Stimulated activated CD4-positive, alpha-beta T cell treated with anti-CD3 and anti-CD28 coated beads, Interleukin-2, amount 100 ng/mL, for 48 hours (primary cell): ENCODE results near the gene SNAPC2.
"Not testable (repeated sequence)": the region's sequence is repeated elsewhere in the genome, so short reads cannot be mapped to it uniquely, and the experiment has no call there.

Experiments used
- DNase-seq, 2 donors: peaks; one replicate each; pipeline ENCODE4 v3.0.0-alpha.2; 2020

Gene SNAPC2

GRCh38 chr19:7910321-7911161 is 9.6 kb upstream of the SNAPC2 start:
- DNase-seq: no peak

- no peak for DNase-seq
These were observed 8.5 kb upstream of the SNAPC2 start for GRCh38 chr19:7911508-7912143.

GRCh38 chr19:7912144-7912696 is 7.9 kb upstream of the SNAPC2 start:
- no peak for DNase-seq

GRCh38 chr19:7912697-7913564 is 7.2 kb upstream of the SNAPC2 start:
- no peak for DNase-seq

GRCh38 chr19:7913652-7914051 is 6.5 kb upstream of the SNAPC2 start:
- DNase-seq: no peak

- DNase-seq: no peak
These were observed 6.0 kb upstream of the SNAPC2 start for GRCh38 chr19:7914099-7914498.

GRCh38 chr19:7914598-7915045 is 5.5 kb upstream of the SNAPC2 start, which contains the start of gene TGFBR3L:
Gene TGFBR3L, plus strand, starts transcription at chr19:7914830.
- no peak for DNase-seq

GRCh38 chr19:7915250-7916102 is 4.7 kb upstream of the SNAPC2 start:
- no peak for DNase-seq

GRCh38 chr19:7916103-7916954 is 3.8 kb upstream of the SNAPC2 start:
- DNase-seq: peak; percentile 45 to 56

GRCh38 chr19:7916955-7917266 is 3.2 kb upstream of the SNAPC2 start:
- DNase-seq: no peak

GRCh38 chr19:7917267-7918061 is 2.7 kb upstream of the SNAPC2 start:
- peak in 1 of 2 donors; percentile 53 for DNase-seq

GRCh38 chr19:7918062-7918614 is 2.0 kb upstream of the SNAPC2 start:
- DNase-seq: not testable (repeated sequence)

GRCh38 chr19:7918615-7919421 is 1.3 kb upstream of the SNAPC2 start:
- no peak for DNase-seq

- peak; percentile 99 to 100 for DNase-seq
These were observed 572 bp downstream of the SNAPC2 start for GRCh38 chr19:7920519-7921301.

GRCh38 chr19:7921302-7921966 is 1.3 kb downstream of the SNAPC2 start:
- no peak for DNase-seq

GRCh38 chr19:7921967-7922835 is 2.1 kb downstream of the SNAPC2 start:
- no peak for DNase-seq

- DNase-seq: no peak
These were observed 2.7 kb downstream of the SNAPC2 start for GRCh38 chr19:7922836-7923195.
